Right ventricle myocardium superior (tissue), 1 donor: ENCODE measurements around the gene PTPRC. TPM values are rescaled to one million over a fixed set of nuclear protein-coding genes. Genes with fewer than 3 reads are reported as not detected.
A peak's percentile ranks its signal among the peaks of the same experiment; 100 is the strongest.

Source experiments
- ATAC-seq: fragments of 200-7000 bp; cut with Tn5 transposase; one replicate; pipeline ENCODE4 v1.9.1; 2020; ENCODE audit warnings: mild to moderate bottlenecking; ENCODE audit not compliant: poor library complexity
- DNase-seq: peaks from one replicate; pipeline ENCODE4 v3.0.0-alpha.2; 2020
- intact Hi-C: fragments of 100-400 bp; cut with DNase I; formaldehyde crosslinking; loops from one replicate; pipeline ENCODE4 v1.11.2; 2022
- total RNA-seq: library from RNA; stranded (reverse); fragmentation: NEBNext Ultra II Directional; extraction: Animal tissue kit (Norgen Biotek cat#: 25700); gene quantifications from one replicate; pipeline ENCODE4 v1.2.1, GENCODE V29; 2021
- donor health status: DM: no; HTN: yes; CAD: no; lungs with severe emphysema.

The PTPRC gene
- total RNA-seq, 1 donor from 2014 or later, result 7.2 TPM

DNA sequence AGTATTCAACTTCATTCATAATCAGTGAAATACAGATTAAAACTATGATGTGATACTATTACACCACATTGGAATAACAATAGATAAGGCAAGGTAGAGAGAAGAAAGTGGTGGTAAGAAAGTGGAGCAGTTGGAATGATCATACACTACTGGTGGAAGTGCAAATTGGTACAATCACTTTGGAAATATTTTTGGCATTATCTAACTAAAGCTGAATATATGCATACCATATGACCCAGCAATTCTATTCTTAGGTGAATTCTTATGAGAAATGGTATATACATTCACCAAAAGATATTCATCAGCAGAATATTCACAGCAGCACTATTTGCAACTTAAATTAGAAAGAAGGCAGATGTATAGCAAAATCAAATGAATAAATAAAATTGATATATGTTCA, 21.4 kb upstream of the PTPRC start:
- DNase-seq, result no peak
- ATAC-seq, result no peak
- intact Hi-C loops, result no loop called here

DNA sequence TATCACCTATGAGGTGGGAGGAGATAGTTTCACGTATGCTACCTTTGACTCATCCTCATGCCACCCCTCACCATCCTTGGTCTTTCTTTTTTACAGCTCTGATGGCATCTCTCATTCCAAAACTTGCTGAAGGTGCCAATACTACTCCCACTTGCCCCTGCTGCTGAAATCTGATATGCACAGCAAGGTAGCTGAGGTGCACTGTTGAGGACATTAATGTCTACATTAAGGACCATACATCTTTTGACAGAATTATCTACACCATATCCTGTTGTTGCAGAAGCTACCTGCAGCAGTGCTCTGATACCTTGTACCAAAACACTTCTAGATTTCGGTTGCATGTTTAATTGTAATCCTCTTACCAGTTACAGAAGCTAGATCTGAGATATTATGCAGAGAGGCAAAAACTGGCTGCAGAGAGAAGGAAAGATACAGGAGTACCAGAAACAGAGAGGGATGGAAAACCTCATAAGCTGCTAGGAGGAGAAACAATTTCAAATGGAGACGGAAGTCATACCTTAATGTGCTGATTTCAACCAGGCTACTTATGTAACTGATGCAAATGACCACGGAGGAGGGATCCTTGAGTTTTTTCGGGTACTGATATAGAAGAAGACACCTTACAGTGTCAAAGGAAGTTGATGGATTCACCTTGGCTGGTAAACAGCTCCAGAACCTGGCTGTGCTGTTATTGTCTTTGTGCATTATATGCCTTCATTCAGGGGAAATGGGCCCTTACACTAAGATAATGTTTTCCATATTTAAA, 19.3 kb upstream of the PTPRC start:
- no peak for ATAC-seq
- intact Hi-C loops, result no loop called here
- no peak for DNase-seq

DNA sequence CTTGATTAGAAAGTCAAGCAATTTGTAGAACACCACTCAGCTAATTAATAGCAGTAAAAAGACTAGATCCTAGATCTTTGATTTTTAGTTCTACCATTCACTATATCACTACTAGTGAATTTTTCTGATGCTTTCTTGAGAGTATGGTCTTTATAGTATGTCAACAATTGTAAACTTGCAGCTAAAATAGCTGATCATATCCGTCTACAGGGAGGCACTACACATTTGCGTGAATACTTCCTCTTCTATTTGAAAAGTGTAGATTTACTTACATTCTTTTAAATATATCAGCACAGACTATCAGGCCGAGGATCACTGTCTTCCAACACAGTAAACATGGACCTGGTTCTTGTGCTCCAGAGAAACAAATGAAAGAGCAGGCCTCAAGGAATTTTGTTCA, 18.6 kb upstream of the PTPRC start:
- DNase-seq, result no peak
- no peak for ATAC-seq
- intact Hi-C loops, result no loop called here

DNA sequence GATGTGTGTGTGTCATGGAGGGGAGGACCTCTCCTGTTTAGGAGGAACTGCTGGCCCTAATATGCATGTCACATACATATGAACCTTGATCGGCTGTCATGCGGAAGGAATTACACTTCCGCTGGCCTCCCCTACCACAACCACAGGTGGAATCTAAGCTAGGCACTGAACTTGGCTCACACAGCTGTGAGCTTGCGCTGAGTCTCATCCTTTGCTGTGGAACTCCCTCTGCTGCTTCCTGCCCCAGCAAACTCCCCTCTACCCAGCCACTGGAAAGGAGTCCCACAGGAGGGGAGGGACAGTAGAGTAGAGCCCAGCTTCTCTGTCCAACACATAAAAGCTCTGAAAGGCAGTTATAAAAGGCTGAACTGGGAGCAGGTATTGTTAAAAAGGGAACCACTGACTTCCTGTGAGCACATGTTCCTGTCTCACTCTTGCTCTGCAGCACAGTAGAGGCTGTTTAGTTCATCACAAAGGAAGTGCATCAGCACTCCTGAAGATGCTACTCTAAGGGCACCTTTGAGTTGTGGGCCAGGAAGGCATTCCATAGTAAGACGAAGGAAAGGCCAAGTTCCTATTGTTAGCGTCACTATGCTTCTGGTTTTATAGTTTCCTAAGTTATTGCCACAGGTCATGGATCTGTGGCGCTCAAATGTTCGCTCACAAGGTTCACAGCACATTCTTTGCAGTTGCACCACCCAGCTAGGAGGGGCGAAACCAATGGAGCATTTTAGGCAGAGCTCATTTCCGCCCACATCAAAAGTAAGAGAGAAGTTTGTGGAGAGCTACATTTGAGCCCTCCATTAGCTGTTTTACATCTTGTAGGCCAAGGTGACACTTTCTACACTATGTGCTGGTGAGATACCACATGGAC, 17.7 kb upstream of the PTPRC start:
- ATAC-seq (peak; percentile 51), DNase-seq (no peak)
- intact Hi-C loops, result no loop called here

DNA sequence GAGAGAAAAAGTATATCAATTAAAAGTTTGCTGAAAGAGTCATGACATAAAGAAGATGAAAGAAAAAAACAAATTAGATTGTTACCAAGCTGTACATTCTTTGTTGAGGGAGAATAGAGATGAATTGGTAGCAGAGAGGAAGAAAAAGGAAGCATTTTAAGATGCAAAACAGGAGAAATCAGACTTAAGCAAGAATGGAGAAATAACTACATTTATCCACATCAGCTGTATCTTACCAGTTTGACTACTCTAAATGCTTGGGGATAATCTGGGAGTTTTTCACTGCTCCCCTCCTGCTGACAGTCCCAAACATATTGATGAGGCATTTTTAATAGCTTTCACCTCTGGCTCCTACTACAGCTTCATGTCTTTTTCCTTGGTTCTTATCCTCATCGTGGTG, 16.8 kb upstream of the PTPRC start:
- no peak for ATAC-seq
- no peak for DNase-seq
- intact Hi-C loops, result no loop called here

DNA sequence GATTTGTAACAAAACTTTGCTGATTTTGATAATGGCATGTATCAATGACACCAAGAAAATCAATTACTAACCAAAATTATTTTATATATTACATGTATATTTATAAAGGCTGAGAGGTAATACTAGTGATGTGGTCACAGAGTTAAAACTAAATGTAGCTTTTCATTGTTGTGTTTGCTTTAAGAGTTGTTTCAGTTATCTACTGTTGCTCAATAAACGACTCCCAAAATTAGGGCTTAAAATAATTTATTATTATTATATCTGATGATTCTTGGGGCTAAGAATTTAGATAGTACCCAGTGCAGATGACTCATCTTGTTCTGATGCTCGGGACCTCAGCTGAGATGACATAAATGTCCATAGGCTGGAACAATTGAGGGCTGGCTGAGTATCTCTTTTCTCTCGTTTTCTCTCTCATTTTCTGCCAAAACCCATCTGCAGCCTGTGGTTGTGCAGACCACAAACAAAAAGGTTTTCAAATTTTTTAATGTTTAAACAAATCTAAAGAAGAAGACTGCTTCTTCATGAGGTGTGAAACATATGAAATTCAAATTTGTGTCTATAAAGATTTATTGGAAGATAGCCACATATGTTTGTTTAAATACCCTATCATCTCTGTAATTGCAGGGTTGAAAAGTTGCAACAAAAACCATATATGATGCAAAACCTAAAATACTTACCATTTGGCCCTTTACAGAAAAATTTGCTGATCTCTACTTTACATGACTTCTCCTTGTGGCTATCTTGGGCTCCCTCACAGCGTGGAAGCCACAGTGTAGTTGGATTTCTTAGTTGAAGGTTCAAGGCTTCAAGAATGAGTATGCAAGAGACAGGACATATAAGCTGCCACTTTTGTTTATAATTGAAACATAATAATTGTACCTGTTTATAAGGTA, 14.8 kb upstream of the PTPRC start:
- ATAC-seq (no peak), DNase-seq (no peak)
- intact Hi-C loops, result no loop called here

DNA sequence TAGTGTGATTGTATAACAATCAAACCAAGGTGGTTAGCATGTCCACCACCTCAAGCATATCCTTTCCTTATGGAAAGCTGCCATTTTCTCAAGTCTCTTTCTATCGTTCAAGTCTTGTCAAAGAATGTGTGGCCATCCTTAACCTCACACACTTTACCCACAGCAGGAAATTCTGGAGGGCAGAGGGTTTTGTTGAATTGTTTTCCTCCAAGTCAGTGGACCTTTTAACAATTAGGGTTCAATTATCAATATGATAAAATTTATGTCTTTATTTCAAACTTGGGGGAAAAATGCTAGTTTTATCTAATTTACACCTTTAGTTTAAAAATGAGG, 14.2 kb upstream of the PTPRC start:
- no peak for DNase-seq
- ATAC-seq, result no peak
- intact Hi-C loops, result no loop called here

DNA sequence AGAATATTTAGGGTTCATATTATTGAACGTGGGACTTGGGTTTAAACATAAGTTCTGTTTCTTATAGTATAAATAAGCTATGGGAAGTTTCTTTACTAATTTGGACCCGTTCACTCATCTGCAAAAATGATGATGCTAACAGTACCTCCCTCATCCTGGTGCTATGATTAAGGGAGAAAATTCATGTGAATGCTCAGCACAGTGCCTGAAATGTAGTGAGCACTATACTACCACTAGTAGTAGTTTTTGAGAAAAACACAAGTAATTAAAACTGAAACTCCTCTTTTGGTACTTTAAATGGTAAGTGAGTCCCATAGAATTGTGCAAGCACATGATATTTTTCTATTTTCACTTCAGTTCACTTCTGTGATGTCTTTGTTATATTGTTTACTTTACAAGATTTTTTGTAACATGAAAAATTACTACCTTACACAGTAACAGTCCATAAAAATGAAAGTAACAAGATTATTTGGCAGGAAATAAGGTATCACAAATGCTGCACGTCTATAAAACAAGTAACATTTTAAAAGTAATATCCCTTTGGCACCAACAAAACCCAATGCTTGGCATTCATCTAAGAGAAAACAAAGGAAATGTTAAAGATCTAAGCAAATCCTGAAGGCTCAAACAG, 11.3 kb upstream of the PTPRC start:
- ATAC-seq (no peak), DNase-seq (no peak)
- intact Hi-C loops, result no loop called here

DNA sequence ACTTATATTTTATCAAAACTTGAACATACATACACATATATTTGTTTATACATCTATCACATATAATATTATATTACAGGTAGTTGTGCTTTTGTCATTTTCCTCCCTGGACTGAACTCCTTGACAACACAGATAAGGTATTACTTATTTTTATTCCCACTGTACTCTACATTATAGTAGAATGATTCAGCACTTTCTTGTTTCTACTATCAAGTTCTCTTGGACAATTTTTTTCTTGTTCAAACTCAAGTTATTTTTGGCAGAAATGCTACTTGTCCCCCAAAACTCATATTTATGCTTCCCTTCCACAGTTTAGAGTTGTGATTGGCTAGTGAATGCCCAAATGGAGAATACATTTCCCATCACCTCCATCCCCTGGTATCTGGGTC, 10.8 kb upstream of the PTPRC start:
- intact Hi-C loops, result no loop called here
- DNase-seq, result no peak
- ATAC-seq, result no peak

DNA sequence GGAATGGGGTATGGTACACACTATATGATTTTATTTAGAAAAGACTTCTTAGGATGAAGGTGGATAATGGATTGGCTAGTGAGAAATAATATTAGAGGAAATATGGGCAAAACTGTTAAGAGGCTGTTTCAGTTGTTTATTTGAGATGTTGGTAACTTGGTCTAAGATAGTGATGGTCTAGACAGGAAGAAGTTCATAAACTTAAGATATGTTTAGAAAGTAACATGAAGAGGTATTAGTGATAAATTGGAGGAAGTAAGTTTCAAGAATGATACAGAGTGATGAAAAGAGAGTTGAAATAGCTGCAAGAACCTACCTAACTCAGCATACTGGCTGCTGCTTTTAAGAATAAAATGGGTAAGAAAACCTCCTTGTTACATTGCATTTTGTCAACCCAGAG, 9.2 kb upstream of the PTPRC start:
- intact Hi-C loops, result no loop called here
- ATAC-seq (no peak), DNase-seq (no peak)

DNA sequence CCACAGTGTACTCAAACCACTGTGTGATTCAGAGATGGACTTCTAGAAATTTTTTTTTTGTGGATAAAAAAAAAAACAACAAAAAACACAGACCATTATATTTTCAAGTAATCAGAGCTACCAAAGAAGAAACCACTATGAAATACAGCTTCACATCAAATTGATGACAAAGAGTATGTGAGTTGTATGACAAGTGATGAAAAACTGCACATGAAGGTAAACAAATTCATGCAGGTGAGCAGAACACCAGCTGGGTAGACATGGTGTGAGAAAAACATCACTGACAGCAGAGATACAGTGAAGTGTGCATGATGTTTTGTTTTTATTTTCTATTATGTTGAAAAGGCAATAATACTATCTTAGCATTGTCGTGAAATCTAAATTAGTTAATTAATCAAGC, 8.0 kb upstream of the PTPRC start:
- DNase-seq (no peak), ATAC-seq (no peak)
- intact Hi-C loops, result no loop called here

DNA sequence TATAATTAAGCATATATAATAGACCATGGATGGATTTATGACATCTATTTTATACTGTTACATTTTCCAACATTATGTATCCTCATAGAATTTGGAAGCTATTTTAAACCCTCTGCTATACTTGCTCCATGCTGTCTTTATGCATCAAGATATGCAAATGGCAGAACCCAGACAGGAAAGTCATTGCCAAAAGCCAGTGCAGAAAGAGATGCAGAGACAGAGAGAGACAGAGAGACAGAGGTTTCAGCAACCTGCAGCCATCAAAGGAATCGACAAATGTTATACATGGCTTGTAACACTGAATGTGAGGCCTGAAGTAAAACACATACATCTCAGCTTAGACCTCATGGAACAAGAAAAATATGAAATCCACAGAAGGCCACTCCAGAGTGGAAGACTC, 7.5 kb upstream of the PTPRC start:
- DNase-seq (no peak), ATAC-seq (no peak)
- intact Hi-C loops, result no loop called here

DNA sequence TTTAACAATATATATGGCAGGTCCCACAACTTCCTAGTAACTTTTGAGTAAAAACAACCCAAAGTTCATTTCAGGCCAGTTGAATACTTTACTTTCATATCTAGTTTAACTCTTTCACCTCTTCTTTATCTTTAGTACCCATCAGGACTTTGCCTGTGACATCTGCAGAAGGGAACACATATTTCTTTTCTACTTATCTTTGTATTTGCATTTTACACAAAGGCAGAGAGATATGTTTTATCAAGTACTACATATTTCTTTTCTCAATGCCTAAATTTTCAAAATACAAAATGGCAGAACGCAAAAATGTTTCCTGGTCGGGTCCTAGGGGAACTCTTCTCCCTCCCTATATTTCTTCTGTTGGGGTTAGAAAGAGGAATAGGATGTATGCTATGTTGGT, 6.8 kb upstream of the PTPRC start:
- no peak for ATAC-seq
- intact Hi-C loops, result no loop called here
- DNase-seq, result no peak

DNA sequence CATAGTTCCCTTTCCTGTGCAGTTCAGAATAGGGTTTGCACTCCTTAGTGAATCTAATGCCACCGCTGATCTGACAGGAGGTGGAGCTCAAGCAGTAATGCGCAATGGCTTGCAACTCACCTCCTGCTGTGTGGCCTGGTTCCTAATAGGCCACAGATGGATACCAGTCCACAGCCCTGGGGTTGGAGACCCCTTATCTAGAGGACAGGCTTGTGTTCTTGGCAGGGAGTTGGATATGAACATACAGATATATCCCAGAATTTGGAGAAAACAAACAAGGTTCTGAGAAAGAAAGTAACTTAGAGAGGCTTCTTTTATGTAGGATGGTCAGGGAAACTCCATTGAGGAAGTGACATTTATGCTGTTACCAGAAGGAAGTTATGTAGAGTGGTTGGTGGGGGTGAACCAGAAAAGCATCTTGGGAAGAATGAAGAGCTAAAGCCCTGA, 5.1 kb upstream of the PTPRC start:
- ATAC-seq, result no peak
- intact Hi-C loops, result no loop called here
- no peak for DNase-seq

DNA sequence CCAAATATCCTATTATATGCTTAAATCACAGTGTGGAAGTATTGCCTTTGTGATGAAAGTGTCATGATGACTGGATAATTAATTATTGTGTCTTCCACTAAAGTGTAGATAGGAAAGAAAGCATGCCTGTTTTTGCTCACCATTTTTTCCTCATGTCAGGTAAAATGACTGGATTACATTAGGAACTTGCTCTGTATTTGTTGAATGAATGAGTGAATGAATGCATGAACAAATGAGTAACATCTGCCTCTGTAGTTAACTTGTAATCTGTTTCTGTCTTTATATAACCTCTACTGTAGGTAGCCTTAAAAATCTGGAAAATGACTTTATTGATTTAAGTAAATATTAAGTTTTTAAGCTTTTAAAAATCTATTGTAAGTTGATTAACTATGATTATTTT, 2.9 kb upstream of the PTPRC start:
- no peak for ATAC-seq
- DNase-seq, result no peak
- intact Hi-C loops, result no loop called here

DNA sequence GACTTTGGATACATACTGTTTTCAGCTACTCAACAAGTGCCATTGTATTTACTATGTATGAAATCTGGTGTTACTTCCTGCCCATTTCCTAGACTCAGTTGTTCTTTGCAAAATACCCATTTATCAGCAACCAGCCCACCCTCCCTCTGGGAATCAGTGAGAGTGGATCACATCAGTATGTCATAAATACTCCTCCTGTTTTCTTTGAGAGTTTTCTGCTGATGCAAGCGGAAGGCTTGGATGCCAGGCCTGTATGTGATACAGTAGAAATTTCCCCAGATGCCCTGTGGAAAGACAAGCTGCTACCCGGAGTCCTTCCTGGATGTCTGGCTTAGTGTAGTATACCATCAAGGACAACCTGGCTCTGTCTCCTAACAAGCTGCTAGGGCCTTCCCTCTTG, 2.4 kb upstream of the PTPRC start:
- intact Hi-C loops, result no loop called here

DNA sequence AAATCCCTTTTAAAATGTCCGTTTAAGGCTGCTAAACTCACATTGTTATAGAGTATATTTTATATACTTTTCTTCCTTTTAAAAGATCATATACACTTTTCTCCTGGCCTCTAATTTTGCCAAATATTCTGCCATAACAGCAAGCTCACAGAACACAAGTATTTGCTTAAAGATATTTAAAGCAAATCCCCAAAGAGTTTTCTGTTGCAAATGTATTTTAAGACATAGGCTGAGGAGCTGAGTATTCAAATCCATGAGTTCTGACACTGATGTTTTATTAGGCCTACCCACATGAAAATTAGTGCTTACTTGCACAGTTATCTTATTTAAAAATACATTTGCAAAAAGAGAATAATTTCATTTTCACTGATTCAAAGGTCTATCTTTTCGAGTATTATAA, 1.7 kb upstream of the PTPRC start:
- ATAC-seq, result no peak
- intact Hi-C loops, result no loop called here
- no peak for DNase-seq

More for the DNA sequence above, 2.4 kb upstream of the PTPRC start:
- DNase-seq (no peak), ATAC-seq (no peak)

DNA sequence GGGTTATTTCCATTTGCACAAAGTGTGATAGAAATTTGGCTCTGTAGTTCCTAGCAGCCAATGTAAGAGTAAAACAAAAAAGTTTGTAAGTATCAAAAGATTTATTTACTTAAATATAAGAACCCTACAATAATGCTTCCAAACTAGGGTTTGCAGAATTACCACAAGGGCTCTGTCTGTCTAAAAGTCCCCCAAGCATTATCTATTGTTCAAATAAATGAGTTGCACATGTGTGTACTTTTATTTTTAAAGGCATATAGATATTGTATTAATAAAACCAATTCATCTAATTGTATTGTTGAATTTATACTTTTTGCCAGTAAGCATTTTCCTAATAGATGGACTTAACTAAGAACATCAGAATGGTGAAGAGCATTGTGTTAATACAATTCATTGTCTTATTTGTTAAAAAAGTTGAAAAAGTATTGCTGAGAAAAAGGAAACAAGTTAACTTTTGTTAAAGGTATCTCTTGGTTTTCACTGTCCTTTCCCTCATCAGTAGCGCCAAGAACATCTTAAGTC, 863 bp upstream of the PTPRC start:
- intact Hi-C loops, result no loop called here
- ATAC-seq (no peak), DNase-seq (no peak)

DNA sequence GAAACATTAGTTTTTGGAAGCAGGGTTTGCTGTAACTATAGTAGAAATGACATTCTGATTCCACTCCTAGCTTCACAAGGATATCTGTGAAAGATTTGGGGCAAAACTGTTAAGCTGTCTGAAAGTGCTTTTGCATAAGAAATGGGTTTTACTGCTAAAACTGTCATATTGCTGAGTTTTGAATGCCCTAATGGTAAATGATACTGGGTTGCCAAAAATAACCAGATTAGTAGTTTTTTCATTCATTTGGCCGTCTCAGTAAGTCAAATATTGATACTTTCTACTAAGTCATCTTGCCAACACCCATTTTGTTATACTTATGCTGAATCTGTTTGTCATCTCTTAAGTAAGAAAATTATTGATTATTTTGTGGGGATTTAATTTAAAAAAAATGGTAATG, 399 bp upstream of the PTPRC start:
- DNase-seq (no peak), ATAC-seq (no peak)
- intact Hi-C loops, result no loop called here
